ENCODE results near the gene CD320.
"Not testable (repeated sequence)": the region's sequence is repeated elsewhere in the genome, so short reads cannot be mapped to it uniquely, and the experiment has no call there.

CD320 gene

GRCh38 chr19:8307965-8308866, at the start of gene CD320:
Gene CD320, minus strand, starts transcription at chr19:8308358. Its CDS starts 68 bp downstream, at chr19:8308290.
- peak; percentile 84 to 87 for DNase-seq

GRCh38 chr19:8357007-8357521, 48.9 kb upstream of the CD320 start:
- no peak for DNase-seq

- DNase-seq: no peak
Measured at GRCh38 chr19:8355631-8356402, 47.7 kb upstream of the CD320 start.

GRCh38 chr19:8352845-8353244, 44.7 kb upstream of the CD320 start:
- DNase-seq: not testable (repeated sequence)

GRCh38 chr19:8352134-8352827, 44.1 kb upstream of the CD320 start:
- DNase-seq: no peak

GRCh38 chr19:8349629-8350372, 41.6 kb upstream of the CD320 start:
- not testable (repeated sequence) for DNase-seq

- DNase-seq: no peak
Measured at GRCh38 chr19:8343483-8343844, 35.3 kb upstream of the CD320 start.

GRCh38 chr19:8342684-8343482, 34.7 kb upstream of the CD320 start, which contains the start of gene KANK3:
Gene KANK3, minus strand, starts transcription at chr19:8343262. Its CDS starts 5,434 bp downstream, at chr19:8337828.
- peak; percentile 90 for DNase-seq

GRCh38 chr19:8342316-8342683, 34.1 kb upstream of the CD320 start:
- DNase-seq: no peak

- DNase-seq: not testable (repeated sequence)
Measured at GRCh38 chr19:8341504-8341903, 33.3 kb upstream of the CD320 start.

GRCh38 chr19:8340341-8341096, 32.4 kb upstream of the CD320 start:
- no peak for DNase-seq

GRCh38 chr19:8338835-8339234, 30.7 kb upstream of the CD320 start:
- DNase-seq: no peak

- DNase-seq: no peak
Measured at GRCh38 chr19:8337728-8338127, 29.6 kb upstream of the CD320 start.

GRCh38 chr19:8336660-8337059, 28.5 kb upstream of the CD320 start:
- no peak for DNase-seq

GRCh38 chr19:8336072-8336569, 28.0 kb upstream of the CD320 start:
- no peak for DNase-seq

GRCh38 chr19:8335343-8336071, 27.3 kb upstream of the CD320 start:
- peak in 1 of 2 experiments; percentile 9 for DNase-seq

- DNase-seq: peak in 1 of 2 experiments; percentile 23
Measured at GRCh38 chr19:8334458-8335342, 26.5 kb upstream of the CD320 start.

- no peak for DNase-seq
Measured at GRCh38 chr19:8333767-8334457, 25.8 kb upstream of the CD320 start.

Data from stimulated activated CD4-positive, alpha-beta T cell treated with anti-CD3 and anti-CD28 coated beads, Interleukin-4, amount 100 ng/mL, for 4 hours (primary cell).